ENCODE results near the gene CACNA1B.
"Not testable (repeated sequence)": the region's sequence is repeated elsewhere in the genome, so short reads cannot be mapped to it uniquely, and the experiment has no call there.

The CACNA1B gene

GRCh38 chr9:138112791-138113600 lies 235.4 kb downstream of the CACNA1B start:
- Histone ChIP-seq H3K4me2 (no peak overlapping the region), H3K9ac (no peak overlapping the region), H3K27me3 (ENCODE audit: insufficient read depth, low read depth) (peaks cover 4% of the 10 kb centered on the region; the same call in 1 of the 2 replicates), H4K20me1 (ENCODE audit: insufficient read depth) (no peaks in the 10 kb centered on the region), H3K27ac (no peak overlapping the region), H3K4me1 (ENCODE audit: low read depth, poor library complexity, severe bottlenecking) (no peaks in the 10 kb centered on the region), H3K4me3 (IDR thresholded peaks at IDR 0.05; ENCODE audit: insufficient read depth, low read depth, low read length) (no peak overlapping the region), H3K36me3 (ENCODE audit: insufficient read depth) (no peaks in the 10 kb centered on the region), H3K79me2 (ENCODE audit: insufficient read depth, low read depth) (no peaks in the 10 kb centered on the region), H2AFZ (ENCODE audit: low read depth) (no peak overlapping the region)
- TF ChIP-seq CTCF (conservative IDR thresholded peaks at IDR 0.05; ENCODE audit: low read depth, low read length): no peak

GRCh38 chr9:138113701-138114325 lies 236.2 kb downstream of the CACNA1B start:
- not testable (repeated sequence) for H4K20me1 ChIP-seq (ENCODE audit: insufficient read depth); H3K4me2 ChIP-seq; H3K79me2 ChIP-seq (ENCODE audit: insufficient read depth, low read depth); H3K27ac ChIP-seq; H3K9ac ChIP-seq; H3K4me1 ChIP-seq (ENCODE audit: low read depth, poor library complexity, severe bottlenecking); H2AFZ ChIP-seq (ENCODE audit: low read depth); H3K27me3 ChIP-seq (ENCODE audit: insufficient read depth, low read depth); H3K4me3 ChIP-seq (IDR thresholded peaks at IDR 0.05; ENCODE audit: insufficient read depth, low read depth, low read length); H3K36me3 ChIP-seq (ENCODE audit: insufficient read depth)

DNA sequence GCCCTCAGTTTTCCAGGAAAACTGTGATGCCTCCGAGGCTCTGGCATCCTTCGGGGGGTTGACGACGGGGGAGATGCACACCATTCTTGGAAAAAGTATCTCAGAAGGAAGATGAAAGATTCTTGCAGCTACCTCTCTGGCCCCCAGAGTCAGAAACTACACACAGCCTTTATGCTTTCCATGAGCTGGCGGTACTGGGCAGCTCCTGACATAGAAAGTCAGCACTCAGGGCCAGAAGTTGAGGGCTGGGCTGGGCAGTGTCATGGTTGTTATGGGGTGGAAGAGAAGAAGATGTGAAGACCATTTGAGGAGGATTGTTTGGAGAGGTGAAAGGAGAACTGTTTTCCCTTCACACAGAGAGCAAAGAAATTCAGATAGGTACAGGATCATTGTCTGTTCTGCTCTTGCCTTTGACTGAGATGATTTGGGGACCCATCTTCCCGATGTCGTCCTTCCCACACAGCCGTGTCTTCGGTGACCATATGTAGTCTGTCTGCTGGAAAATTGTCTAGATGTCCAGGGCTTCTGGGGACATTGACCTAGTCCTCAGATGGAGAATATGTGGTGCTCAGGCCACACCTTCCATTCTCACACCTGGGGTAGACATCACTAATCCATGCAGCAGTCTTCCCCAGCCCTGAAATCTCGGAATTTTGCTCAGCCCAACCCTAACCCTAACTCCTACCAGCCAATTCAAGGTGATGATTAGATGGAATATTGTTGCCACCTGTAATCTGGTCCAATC lies 237.1 kb downstream of the CACNA1B start:
- Histone ChIP-seq H3K4me3 (IDR thresholded peaks at IDR 0.05; ENCODE audit: insufficient read depth, low read depth, low read length) (no peak overlapping the region), H3K9ac (no peak overlapping the region), H3K27me3 (ENCODE audit: insufficient read depth, low read depth) (peaks cover 8% of the 10 kb centered on the region; the same call in 1 of the 2 replicates), H3K36me3 (ENCODE audit: insufficient read depth) (no peaks in the 10 kb centered on the region), H3K79me2 (ENCODE audit: insufficient read depth, low read depth) (no peaks in the 10 kb centered on the region), H3K4me1 (ENCODE audit: low read depth, poor library complexity, severe bottlenecking) (no peaks in the 10 kb centered on the region), H3K4me2 (no peak overlapping the region), H3K27ac (no peak overlapping the region), H4K20me1 (ENCODE audit: insufficient read depth) (no peaks in the 10 kb centered on the region), H2AFZ (ENCODE audit: low read depth) (no peak overlapping the region)
- TF ChIP-seq CTCF (conservative IDR thresholded peaks at IDR 0.05; ENCODE audit: low read depth, low read length): no peak

DNA sequence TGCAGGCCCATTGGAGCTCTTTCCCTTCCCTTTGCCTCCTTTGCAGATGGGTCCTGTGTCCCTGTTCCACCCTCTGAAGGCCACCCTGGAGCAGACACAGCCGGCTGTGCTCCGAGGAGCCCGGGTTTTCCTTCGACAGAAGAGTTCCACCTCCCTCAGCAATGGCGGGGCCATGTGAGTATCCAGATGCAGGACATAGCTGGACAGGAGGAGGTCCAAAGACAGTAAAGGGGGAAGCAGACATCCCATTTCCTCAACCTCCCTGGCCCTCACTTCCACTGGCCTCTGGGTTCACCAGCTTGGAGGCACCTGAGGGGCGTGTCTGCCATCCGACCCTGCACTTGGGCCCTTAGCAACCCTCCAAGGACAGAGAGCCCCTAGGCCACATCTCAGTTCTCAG lies 237.9 kb downstream of the CACNA1B start:
- no peak for TF ChIP-seq CTCF (conservative IDR thresholded peaks at IDR 0.05; ENCODE audit: low read depth, low read length)

More for the DNA sequence above, 237.9 kb downstream of the CACNA1B start:
- H3K4me3 ChIP-seq (IDR thresholded peaks at IDR 0.05; ENCODE audit: insufficient read depth, low read depth, low read length): no peak overlapping the region
- H3K4me2 ChIP-seq: no peak overlapping the region
- peaks cover 8% of the 10 kb centered on the region; the same call in 1 of the 2 replicates for H3K27me3 ChIP-seq (ENCODE audit: insufficient read depth, low read depth)
- no peaks in the 10 kb centered on the region for H3K36me3 ChIP-seq (ENCODE audit: insufficient read depth)
- no peaks in the 10 kb centered on the region for H3K4me1 ChIP-seq (ENCODE audit: low read depth, poor library complexity, severe bottlenecking)
- H3K9ac ChIP-seq: no peak overlapping the region
- H3K79me2 ChIP-seq (ENCODE audit: insufficient read depth, low read depth): no peaks in the 10 kb centered on the region
- no peaks in the 10 kb centered on the region for H4K20me1 ChIP-seq (ENCODE audit: insufficient read depth)
- H2AFZ ChIP-seq (ENCODE audit: low read depth): no peak overlapping the region
- no peak overlapping the region for H3K27ac ChIP-seq

Measured in KMS-11 (cell line).